SJSA1 (cell line): Measurements from ENCODE around the gene BABAM2. TPM values are rescaled to one million over a fixed set of nuclear protein-coding genes. Genes with fewer than 3 reads are reported as not detected.
A peak's percentile ranks its signal among the peaks of the same experiment; 100 is the strongest.

ENCODE experiments used
- DNase-seq, 2 experiments: peaks; one replicate each; pipeline ENCODE4 v3.0.0-alpha.2; 2015 to 2020; ENCODE audit warnings: low spot score in 2 of 2, low read depth in 1 of 2
- H3K27ac ChIP-seq: fragments of 250-450 bp; sonication (Bioruptor Pico); 2 replicates; pipeline ENCODE4 v1.5.1; 2020; ENCODE audit warnings: mild to moderate bottlenecking, moderate library complexity
- H3K27me3 ChIP-seq: fragments of 250-450 bp; sonication (Bioruptor Pico); replicated peaks from 2 replicates; pipeline ENCODE4 v1.5.1; 2020; ENCODE audit warnings: mild to moderate bottlenecking, moderate library complexity
- H3K36me3 ChIP-seq: fragments of 250-450 bp; sonication (Bioruptor Pico); 2 replicates; pipeline ENCODE4 v1.5.1; 2020; ENCODE audit warnings: mild to moderate bottlenecking
- H3K4me1 ChIP-seq: fragments of 250-450 bp; sonication (Bioruptor Pico); replicated peaks from 2 replicates; pipeline ENCODE4 v1.6.1; 2021; ENCODE audit warnings: mild to moderate bottlenecking
- H3K4me3 ChIP-seq: fragments of 250-450 bp; sonication (Bioruptor Pico); 2 replicates; pipeline ENCODE4 v1.5.1; 2020; ENCODE audit warnings: mild to moderate bottlenecking
- H3K9me3 ChIP-seq: fragments of 250-450 bp; sonication (Bioruptor Pico); replicated peaks from 2 replicates; pipeline ENCODE4 v1.5.1; 2020; ENCODE audit warnings: mild to moderate bottlenecking
- total RNA-seq: library from RNA; depleted of rRNA; stranded (reverse); fragments of >200 nt; shearing (Covaris generic); gene quantifications from 2 replicates; pipeline ENCODE4 v1.2.3, GENCODE V29; 2014

BABAM2 gene
- total RNA-seq, 1 experiment from 2014 or later, result 24.6 TPM

GRCh38 chr2:28286678-28287077 is 396.1 kb downstream of the BABAM2 start:
- Histone ChIP-seq H3K9me3 (no peaks in the 10 kb centered on the region), H3K27ac (no peak overlapping the region)

GRCh38 chr2:28287256-28287915 is 396.9 kb downstream of the BABAM2 start:
- no peaks in the 10 kb centered on the region for H3K9me3 ChIP-seq
- no peaks in the 10 kb centered on the region for H3K27me3 ChIP-seq
- no peak overlapping the region for H3K27ac ChIP-seq
- H3K36me3 ChIP-seq, result no peaks in the 10 kb centered on the region
- H3K4me1 ChIP-seq, result peaks cover 28% of the 10 kb centered on the region
- DNase-seq, result peak in 1 of 2 experiments; percentile 25
- no peak overlapping the region for H3K4me3 ChIP-seq

More at GRCh38 chr2:28286678-28287077, 396.1 kb downstream of the BABAM2 start:
- DNase-seq, result no peak
- H3K4me3 ChIP-seq, result no peak overlapping the region
- H3K36me3 ChIP-seq, result no peaks in the 10 kb centered on the region
- H3K4me1 ChIP-seq, result peaks cover 21% of the 10 kb centered on the region
- H3K27me3 ChIP-seq, result no peaks in the 10 kb centered on the region

- no peaks in the 10 kb centered on the region for H3K9me3 ChIP-seq
- peak in 1 of 2 experiments; percentile 10 for DNase-seq
- H3K27ac ChIP-seq, result no peak overlapping the region
These were observed 398.1 kb downstream of the BABAM2 start for GRCh38 chr2:28288620-28289019.

GRCh38 chr2:28291811-28292440 is 401.4 kb downstream of the BABAM2 start:
- Histone ChIP-seq H3K4me1 (peaks cover 46% of the 10 kb centered on the region), H3K4me3 (no peak overlapping the region), H3K27ac (peak overlapping the region; percentile 41), H3K36me3 (no peaks in the 10 kb centered on the region), H3K27me3 (no peaks in the 10 kb centered on the region), H3K9me3 (no peaks in the 10 kb centered on the region)
- no peak for DNase-seq

More at GRCh38 chr2:28288620-28289019, 398.1 kb downstream of the BABAM2 start:
- Histone ChIP-seq H3K4me1 (peaks cover 41% of the 10 kb centered on the region), H3K4me3 (no peak overlapping the region), H3K36me3 (no peaks in the 10 kb centered on the region), H3K27me3 (no peaks in the 10 kb centered on the region)

- DNase-seq, result no peak
- Histone ChIP-seq H3K27me3 (no peaks in the 10 kb centered on the region), H3K4me3 (no peak overlapping the region), H3K27ac (peak overlapping the region; percentile 41), H3K4me1 (peaks cover 41% of the 10 kb centered on the region), H3K36me3 (no peaks in the 10 kb centered on the region), H3K9me3 (no peaks in the 10 kb centered on the region)
These were observed 402.0 kb downstream of the BABAM2 start for GRCh38 chr2:28292491-28292890.

- Histone ChIP-seq H3K9me3 (no peaks in the 10 kb centered on the region), H3K27ac (no peak overlapping the region), H3K4me3 (no peak overlapping the region), H3K36me3 (no peaks in the 10 kb centered on the region), H3K4me1 (peaks cover 38% of the 10 kb centered on the region), H3K27me3 (no peaks in the 10 kb centered on the region)
- no peak for DNase-seq
These were observed 402.9 kb downstream of the BABAM2 start for GRCh38 chr2:28293416-28293815.

GRCh38 chr2:28294451-28294850 is 403.9 kb downstream of the BABAM2 start:
- Histone ChIP-seq H3K27me3 (no peaks in the 10 kb centered on the region), H3K4me1 (peaks cover 38% of the 10 kb centered on the region), H3K9me3 (no peaks in the 10 kb centered on the region), H3K36me3 (no peaks in the 10 kb centered on the region), H3K4me3 (no peak overlapping the region), H3K27ac (no peak overlapping the region)
- no peak for DNase-seq

GRCh38 chr2:28296243-28296642 is 405.7 kb downstream of the BABAM2 start:
- Histone ChIP-seq H3K9me3 (no peaks in the 10 kb centered on the region), H3K4me3 (no peak overlapping the region), H3K27me3 (no peaks in the 10 kb centered on the region), H3K4me1 (peaks cover 52% of the 10 kb centered on the region), H3K27ac (peak overlapping the region; percentile 14; the same call in 1 of the 2 replicates), H3K36me3 (no peaks in the 10 kb centered on the region)
- DNase-seq, result peak; percentile 58 to 69

- peak overlapping the region; percentile 14; the same call in 1 of the 2 replicates for H3K27ac ChIP-seq
- H3K36me3 ChIP-seq, result no peaks in the 10 kb centered on the region
- no peaks in the 10 kb centered on the region for H3K27me3 ChIP-seq
- DNase-seq, result peak in 1 of 2 experiments; percentile 22
- no peak overlapping the region for H3K4me3 ChIP-seq
- peaks cover 50% of the 10 kb centered on the region for H3K4me1 ChIP-seq
- H3K9me3 ChIP-seq, result no peaks in the 10 kb centered on the region
These were observed 406.4 kb downstream of the BABAM2 start for GRCh38 chr2:28296904-28297303.

- Histone ChIP-seq H3K9me3 (no peaks in the 10 kb centered on the region), H3K4me1 (peaks cover 44% of the 10 kb centered on the region), H3K27ac (no peak overlapping the region), H3K4me3 (no peak overlapping the region), H3K27me3 (no peaks in the 10 kb centered on the region), H3K36me3 (no peaks in the 10 kb centered on the region)
- DNase-seq, result no peak
These were observed 407.0 kb downstream of the BABAM2 start for GRCh38 chr2:28297531-28297930.

GRCh38 chr2:28298406-28298805 is 407.9 kb downstream of the BABAM2 start:
- H3K9me3 ChIP-seq, result no peaks in the 10 kb centered on the region
- H3K27me3 ChIP-seq, result no peaks in the 10 kb centered on the region
- H3K27ac ChIP-seq, result no peak overlapping the region
- no peak for DNase-seq
- H3K4me3 ChIP-seq, result no peak overlapping the region
- H3K4me1 ChIP-seq, result peaks cover 35% of the 10 kb centered on the region
- H3K36me3 ChIP-seq, result no peaks in the 10 kb centered on the region

- peak overlapping the region; percentile 91 for H3K27ac ChIP-seq
- H3K27me3 ChIP-seq, result no peaks in the 10 kb centered on the region
- H3K9me3 ChIP-seq, result no peaks in the 10 kb centered on the region
- DNase-seq, result peak; percentile 62 to 89
- H3K36me3 ChIP-seq, result no peaks in the 10 kb centered on the region
- peak overlapping the region; percentile 17 for H3K4me3 ChIP-seq
- peaks cover 32% of the 10 kb centered on the region for H3K4me1 ChIP-seq
These were observed 410.2 kb downstream of the BABAM2 start for GRCh38 chr2:28300485-28301341.

- Histone ChIP-seq H3K36me3 (no peaks in the 10 kb centered on the region), H3K9me3 (no peaks in the 10 kb centered on the region), H3K4me3 (no peak overlapping the region), H3K27ac (no peak overlapping the region), H3K4me1 (peaks cover 15% of the 10 kb centered on the region), H3K27me3 (no peaks in the 10 kb centered on the region)
- DNase-seq, result no peak
These were observed 414.7 kb downstream of the BABAM2 start for GRCh38 chr2:28305202-28305601.

GRCh38 chr2:28310107-28310506 is 419.6 kb downstream of the BABAM2 start:
- DNase-seq, result no peak
- H3K4me1 ChIP-seq, result 0 out of 2 replicates have a peak, but pooled peaks cover 4% of the 10 kb centered on the region
- H3K4me3 ChIP-seq, result no peak overlapping the region
- no peaks in the 10 kb centered on the region for H3K9me3 ChIP-seq
- H3K27me3 ChIP-seq, result no peaks in the 10 kb centered on the region
- no peaks in the 10 kb centered on the region for H3K36me3 ChIP-seq
- H3K27ac ChIP-seq, result no peak overlapping the region
